Left renal cortex interstitium (tissue), 4 donors: ENCODE data around the gene FEN1. TPM values are rescaled to one million over a fixed set of nuclear protein-coding genes. Genes with fewer than 3 reads are reported as not detected.

ENCODE experiments used
- DNase-seq, 4 donors: peaks; one replicate each; pipeline ENCODE4 v3.0.0-alpha.2; 2013; ENCODE audit warnings: low read depth in 4 of 4, low spot score in 2 of 4, missing footprints in 1 of 4
- polyA plus RNA-seq, 4 donors: library from polyadenylated mRNA; unstranded; fragments of 120-200 nt; gene quantifications; one replicate each; pipeline ENCODE4 v1.2.1, GENCODE V29; 2013; ENCODE audit not compliant: insufficient read length in 4 of 4

FEN1 gene
- polyA plus RNA-seq, 4 donors, result 36.6 to 47.7 (median 38.5) TPM

DNA sequence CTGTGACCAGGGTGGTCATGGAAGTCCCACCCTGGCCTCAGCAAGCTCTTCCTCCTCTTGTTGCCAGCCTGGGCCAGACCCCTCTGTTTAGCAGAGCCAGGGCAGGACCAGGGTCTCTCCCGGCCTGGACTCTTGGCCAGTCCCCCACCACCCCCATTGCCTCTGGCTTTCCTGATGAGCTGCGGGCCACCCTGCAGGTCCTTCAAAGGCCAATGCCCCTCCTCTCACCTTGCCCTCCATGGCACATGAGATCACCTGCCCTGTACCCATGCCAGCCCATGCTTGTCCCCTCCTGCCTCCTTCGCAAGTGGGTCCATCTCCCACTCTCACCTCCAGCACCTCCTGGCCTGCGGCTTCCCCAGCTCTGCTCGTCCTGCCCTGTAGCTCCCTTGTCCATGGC lies 45.8 kb downstream of the FEN1 start:
- no peak for DNase-seq

DNA sequence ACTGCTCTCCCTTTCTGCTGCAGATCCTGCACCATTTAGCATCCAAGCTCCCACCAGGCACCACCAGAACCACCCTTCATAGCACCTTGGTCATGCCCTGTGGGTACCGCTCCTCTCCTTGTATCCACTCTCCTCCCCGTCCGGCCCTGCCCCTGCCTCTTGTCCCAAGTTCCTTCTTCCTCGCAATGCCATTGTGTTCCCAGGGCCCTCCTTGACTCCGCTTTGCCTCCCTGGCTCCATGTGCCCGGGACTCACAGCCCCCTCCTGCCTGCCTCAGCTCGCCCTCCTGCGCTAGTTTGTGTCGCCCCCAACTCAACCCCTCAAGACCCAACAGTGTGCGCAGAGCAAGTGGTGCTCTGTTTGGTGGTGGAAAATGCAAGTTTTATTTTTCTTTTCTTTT lies 46.2 kb downstream of the FEN1 start:
- DNase-seq, result no peak

DNA sequence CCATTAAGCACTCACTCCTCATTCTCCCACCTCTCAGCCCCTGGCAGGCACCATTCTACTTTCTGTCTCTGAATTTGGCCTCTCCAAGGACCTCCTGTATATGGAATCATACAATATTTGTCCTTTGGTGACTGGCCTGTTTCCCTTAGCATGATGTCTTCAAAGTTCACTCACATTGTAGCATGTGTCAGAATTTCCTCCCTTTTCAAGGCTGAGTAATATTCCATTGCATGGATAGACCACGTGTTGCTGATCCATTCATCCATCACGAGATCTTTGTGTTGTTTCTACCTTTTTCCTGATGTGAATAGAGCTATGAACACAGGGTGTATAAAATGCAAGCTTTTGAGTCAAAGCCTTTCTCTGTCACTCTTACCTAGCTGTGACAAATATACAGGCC lies 47.0 kb downstream of the FEN1 start:
- no peak for DNase-seq

DNA sequence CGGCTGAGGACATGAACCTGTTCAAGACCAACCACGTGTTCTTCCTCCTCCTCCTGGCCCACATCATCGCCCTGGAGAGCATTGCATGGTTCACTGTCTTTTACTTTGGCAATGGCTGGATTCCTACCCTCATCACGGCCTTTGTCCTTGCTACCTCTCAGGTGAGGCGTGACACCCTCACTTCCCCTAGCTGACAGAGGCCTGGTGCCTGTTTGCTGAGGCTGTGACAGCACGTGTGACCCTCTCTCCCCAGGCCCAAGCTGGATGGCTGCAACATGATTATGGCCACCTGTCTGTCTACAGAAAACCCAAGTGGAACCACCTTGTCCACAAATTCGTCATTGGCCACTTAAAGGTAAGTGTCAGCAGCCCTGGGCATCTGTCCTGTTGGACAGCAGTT lies 47.7 kb downstream of the FEN1 start:
- no peak for DNase-seq

DNA sequence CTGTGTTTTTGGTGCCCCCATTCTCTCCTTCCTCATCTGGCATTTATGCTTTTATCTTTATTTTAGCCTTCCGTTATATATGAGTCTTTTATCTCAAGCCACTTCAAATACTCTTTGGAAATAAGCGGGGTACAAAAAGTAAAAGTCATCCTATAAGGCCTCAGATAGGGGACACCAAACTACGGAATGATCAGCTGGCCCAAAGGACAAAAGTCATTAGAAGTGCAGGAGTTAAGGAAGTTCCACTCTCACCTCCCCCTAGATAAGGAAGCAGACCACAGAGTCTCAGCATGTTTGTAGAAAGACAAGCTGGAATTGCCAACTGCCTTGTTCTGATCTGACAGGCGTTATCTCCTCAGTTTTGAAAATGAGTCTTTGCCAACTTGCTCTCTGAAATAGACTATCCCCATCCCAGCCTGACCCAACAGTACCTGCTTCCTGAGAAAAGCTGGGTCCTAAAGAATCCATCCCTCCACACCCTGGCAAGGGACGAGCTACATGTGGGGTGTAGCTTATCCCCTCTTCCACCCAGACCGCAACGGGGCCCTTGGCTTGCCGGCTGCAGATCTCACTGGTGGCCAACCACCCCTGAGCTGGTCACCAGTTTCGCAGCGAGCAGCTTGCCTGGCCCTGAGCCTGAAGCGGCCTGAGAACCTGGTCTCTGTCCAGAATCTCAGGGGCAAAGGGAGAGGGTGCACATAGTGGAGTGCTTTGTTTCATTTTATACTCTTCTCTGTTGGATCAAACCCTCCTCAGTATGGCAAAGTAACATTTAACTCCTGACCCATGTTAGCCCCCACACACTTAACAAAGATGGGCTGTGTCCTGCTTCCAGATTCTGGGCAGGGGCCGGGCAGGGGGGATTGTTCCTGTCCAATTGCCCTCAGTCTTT lies 49.2 kb downstream of the FEN1 start:
- no peak for DNase-seq

DNA sequence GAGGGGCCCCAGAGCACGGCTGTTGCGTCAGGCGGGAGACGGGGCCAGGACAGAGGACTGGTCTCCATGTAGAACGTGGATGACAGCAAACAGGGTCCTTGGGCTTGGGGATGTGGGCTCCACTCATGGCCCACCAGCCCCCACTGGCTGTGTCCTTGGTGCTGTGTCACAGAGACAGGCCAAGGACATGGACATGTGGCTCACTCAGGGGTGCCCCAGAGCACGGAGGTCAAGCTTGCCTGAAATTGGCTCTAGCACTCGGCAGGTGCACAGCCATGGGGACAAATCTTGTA lies 49.8 kb downstream of the FEN1 start:
- no peak for DNase-seq

DNA sequence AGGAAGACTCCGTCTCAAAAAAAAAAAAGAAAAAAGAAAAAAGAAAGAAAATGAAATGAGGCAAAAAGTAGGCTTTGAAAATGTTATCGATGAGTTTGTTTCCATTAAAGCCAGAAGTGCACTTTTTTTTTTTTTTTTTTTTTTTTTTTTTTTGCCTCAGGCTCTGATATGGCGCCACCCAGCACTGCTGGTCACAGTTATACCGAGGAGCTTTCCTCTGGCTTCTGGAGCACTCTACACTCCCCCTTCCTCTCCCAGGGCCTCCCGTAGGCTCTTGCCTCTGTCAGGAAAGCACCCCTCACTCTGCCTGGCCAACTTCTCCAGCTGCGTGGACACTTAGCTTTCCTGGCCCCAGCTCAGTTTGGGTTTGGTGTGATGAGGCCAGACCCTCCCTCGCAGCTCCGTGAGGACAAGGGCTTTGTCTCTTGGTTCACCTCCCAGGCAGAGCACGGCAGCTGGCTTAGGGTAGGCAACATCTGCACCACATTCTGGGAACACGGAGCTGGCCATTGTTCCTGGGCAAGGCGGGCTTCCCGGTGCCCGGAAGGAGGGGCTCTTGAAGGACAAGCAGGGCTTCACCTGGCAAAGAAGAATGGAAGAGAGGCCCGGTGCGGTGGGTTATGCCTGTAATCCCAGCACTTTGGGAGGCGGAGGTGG lies 52.3 kb downstream of the FEN1 start:
- no peak for DNase-seq

DNA sequence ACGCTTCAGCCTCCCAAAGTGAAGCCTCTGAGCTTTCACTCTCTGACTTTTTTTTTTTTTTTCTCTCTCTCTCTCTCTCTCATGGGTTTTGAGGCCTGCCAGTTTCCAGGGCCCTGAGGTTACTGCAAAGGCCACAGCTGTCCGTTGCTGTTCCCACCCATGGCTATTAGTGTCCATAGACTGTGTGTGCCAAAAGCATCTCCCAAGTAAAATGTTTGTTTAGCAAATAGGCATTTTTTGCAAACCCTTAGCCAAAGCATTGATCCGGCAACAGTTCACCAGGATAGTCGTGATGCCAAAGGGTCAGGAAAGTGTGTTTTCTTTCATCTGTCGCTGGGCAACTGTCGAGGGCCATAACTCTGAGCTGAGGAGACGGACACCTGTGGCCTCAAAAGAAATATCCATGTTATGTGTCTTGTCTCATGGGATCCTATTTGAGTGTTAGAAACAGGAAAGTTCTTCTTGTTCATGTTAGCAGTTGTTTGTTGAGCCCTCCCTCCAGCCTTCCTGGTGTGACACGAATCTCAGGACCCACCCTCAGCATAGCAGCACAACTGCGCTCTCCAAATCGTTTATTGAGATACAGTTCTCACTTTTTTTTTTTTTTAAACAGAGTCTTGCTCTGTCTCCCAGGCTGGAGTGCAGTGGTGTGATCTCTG lies 53.8 kb downstream of the FEN1 start:
- no peak for DNase-seq

Other genes starting within 250 kb of the FEN1 start
- gene SYT7, start 211.8 kb upstream of the FEN1 start, polyA plus RNA-seq, result 1 to 10 TPM; 4.9 to 7.1 (median 6.0) TPM
- gene DAGLA, start 112.5 kb upstream of the FEN1 start, polyA plus RNA-seq, result 1 to 10 TPM; 3.3 to 5.5 (median 4.4) TPM
- gene MYRF, start 40.3 kb upstream of the FEN1 start, polyA plus RNA-seq, result 10 to 100 TPM; 17.3 to 32.8 (median 22.9) TPM
- 100 to 1,000 TPM; 151 to 213 (median 165) TPM for gene TMEM258, start 312 bp upstream of the FEN1 start, polyA plus RNA-seq
- gene FADS1, start 24.1 kb downstream of the FEN1 start, polyA plus RNA-seq, result 10 to 100 TPM; 37.0 to 44.4 (median 43.7) TPM
- gene FADS2, start 35.4 kb downstream of the FEN1 start, polyA plus RNA-seq, result 100 to 1,000 TPM in 2 of 4 donors, 10 to 100 TPM in 2; 82.9 to 117 (median 98.9) TPM
- 10 to 100 TPM; 16.2 to 21.5 (median 16.8) TPM for gene FADS3, start 98.6 kb downstream of the FEN1 start, polyA plus RNA-seq
- 10 to 100 TPM; 18.8 to 28.5 (median 23.5) TPM for gene RAB3IL1, start 124.7 kb downstream of the FEN1 start, polyA plus RNA-seq
- gene BEST1, start 157.4 kb downstream of the FEN1 start, polyA plus RNA-seq, result 1 to 10 TPM; 3.7 to 6.8 (median 4.9) TPM
- 1,000 to 10,000 TPM; 2,075 to 2,330 (median 2,257) TPM for gene FTH1, start 174.7 kb downstream of the FEN1 start, polyA plus RNA-seq